CD4-positive, alpha-beta memory T cell (primary cell): ENCODE measurements around the gene ANGPTL3. TPM values are rescaled to one million over a fixed set of nuclear protein-coding genes. Genes with fewer than 3 reads are reported as not detected.

ENCODE experiments used
- polyA plus RNA-seq, 2 donors: library from polyadenylated mRNA; unstranded; fragments of 300-500 nt; fragmentation: Illumina TruSeq; gene quantifications; one replicate each; pipeline ENCODE4 v1.2.3, GENCODE V29; 2021
- total RNA-seq, 2 experiments: library from RNA; stranded (reverse); gene quantifications; one replicate each; pipeline ENCODE4 v1.2.3, GENCODE V29; 2021

ANGPTL3 gene
- total and polyA plus RNA-seq, 4 experiments from 2014 or later = not detected

Other genes with a start within 250 kb of the ANGPTL3 start
- gene USP1, start 160.5 kb upstream of the ANGPTL3 start, total RNA-seq = 10 to 100 TPM; 46.3 to 50.0 TPM
- 10 to 100 TPM; 30.2 to 34.8 TPM for gene USP1, start 160.5 kb upstream of the ANGPTL3 start, polyA plus RNA-seq
- 10 to 100 TPM; 17.4 to 20.8 TPM for gene DOCK7, start 90.9 kb downstream of the ANGPTL3 start, total RNA-seq
- 1 to 10 TPM; 4.3 to 4.5 TPM for gene DOCK7, start 90.9 kb downstream of the ANGPTL3 start, polyA plus RNA-seq
- gene ATG4C, start 186.6 kb downstream of the ANGPTL3 start, total RNA-seq = 10 to 100 TPM; 11.7 to 15.2 TPM
- gene ATG4C, start 186.6 kb downstream of the ANGPTL3 start, polyA plus RNA-seq = 10 to 100 TPM; 13.5 to 15.8 TPM